T-cell (primary cell): Measurements from ENCODE around the gene MAP3K7CL. TPM values are rescaled to one million over a fixed set of nuclear protein-coding genes. Genes with fewer than 3 reads are reported as not detected.

Experiments used
- ATAC-seq, 4 experiments: fragments of 200-7000 bp in 3 of 4; fragments of 150-1000 bp in 1 of 4; cut with Tn5 transposase; replicated peaks in 1 of 4; 1 replicate in 3 of 4; 2 replicates in 1 of 4; pipeline ENCODE4 v1.10.0; 2021; ENCODE audit warnings: moderate library complexity in 3 of 4, mild to moderate bottlenecking in 2 of 4, moderate number of reproducible peaks in 1 of 4
- CTCF ChIA-PET, 2 donors: fragments of 300-600 bp; sonication (Branson Sonifier 250); formaldehyde crosslinking; loops; one replicate each; lab custom pipeline; 2022; ENCODE audit warnings: antibody characterized with exemption in 2 of 2; lab: Charles Lee
- POLR2A ChIA-PET, 2 donors: fragments of 300-600 bp; sonication (Branson Sonifier 250); formaldehyde crosslinking; loops; one replicate each; lab custom pipeline; 2022; ENCODE audit warnings: antibody characterized with exemption in 2 of 2; lab: Charles Lee
- DNase-seq, 35 experiments: peaks; one replicate each; pipeline versions ENCODE4 v3.0.0 to v3.0.0-alpha.2; 2013 to 2023
- H3K27ac ChIP-seq: one replicate; pipeline ENCODE4 v1.5.1; 2013; ENCODE audit warnings: low read length
- H3K27me3 ChIP-seq, 2 experiments: replicated peaks in 1 of 2; 1 replicate in 1 of 2; 2 replicates in 1 of 2; pipeline versions ENCODE4 v1.6.1 to v1.7.0; 2013; ENCODE audit warnings: low read length in 1 of 2, mixed read lengths in 1 of 2; ENCODE audit not compliant: control insufficient read depth in 2 of 2, insufficient read depth in 2 of 2; ENCODE audit errors: extremely low read depth in 1 of 2
- H3K36me3 ChIP-seq, 2 donors: 1 replicate in 1 of 2; 2 replicates in 1 of 2; pipeline versions ENCODE4 v1.6.1 to v1.7.0; 2013; ENCODE audit warnings: low read length in 1 of 2; ENCODE audit not compliant: control insufficient read depth in 2 of 2, insufficient read depth in 1 of 2; ENCODE audit errors: extremely low read depth in 1 of 2
- H3K4me1 ChIP-seq, 2 experiments: 1 replicate in 1 of 2; 2 replicates in 1 of 2; pipeline versions ENCODE4 v1.6.1 to v1.7.0; 2013; ENCODE audit warnings: low read length in 2 of 2, mixed read lengths in 1 of 2; ENCODE audit not compliant: insufficient read depth in 2 of 2, control insufficient read depth in 1 of 2; ENCODE audit errors: extremely low read depth in 1 of 2
- H3K4me3 ChIP-seq, 2 donors: 1 replicate in 1 of 2; 2 replicates in 1 of 2; pipeline versions ENCODE4 v1.5.1 to v1.7.0; 2013; ENCODE audit warnings: mild to moderate bottlenecking in 2 of 2, low read length in 1 of 2, moderate library complexity in 1 of 2; ENCODE audit not compliant: control insufficient read depth in 1 of 2; ENCODE audit errors: extremely low read depth in 1 of 2
- H3K9me3 ChIP-seq: 2 replicates; pipeline ENCODE4 v1.7.0; 2013
- H3K27ac Mint-ChIP-seq, 2 donors: one replicate each; pipeline ENCODE4 v1.8.0; 2020 to 2021; ENCODE audit warnings: mild to moderate bottlenecking in 2 of 2, mixed read lengths in 2 of 2
- H3K27me3 Mint-ChIP-seq, 2 donors: one replicate each; pipeline ENCODE4 v1.8.0; 2021 to 2022; ENCODE audit warnings: mixed read lengths in 2 of 2
- H3K36me3 Mint-ChIP-seq: one replicate; pipeline ENCODE4 v1.8.0; 2021; ENCODE audit warnings: mixed read lengths
- H3K4me1 Mint-ChIP-seq, 3 donors: one replicate each; pipeline ENCODE4 v1.8.0; 2020 to 2022; ENCODE audit warnings: mixed read lengths in 3 of 3, mild to moderate bottlenecking in 1 of 3
- H3K4me3 Mint-ChIP-seq, 3 donors: one replicate each; pipeline ENCODE4 v1.8.0; 2020 to 2022; ENCODE audit warnings: mild to moderate bottlenecking in 3 of 3, mixed read lengths in 3 of 3, moderate library complexity in 3 of 3
- H3K9me3 Mint-ChIP-seq, 3 donors: one replicate each; pipeline ENCODE4 v1.8.0; 2020 to 2022; ENCODE audit warnings: mixed read lengths in 3 of 3
- WGBS: methylation state at CpG from one replicate; pipeline ENCODE4 v1.1.5; 2013; ENCODE audit warnings: missing lambda C conversion rate; ENCODE audit not compliant: insufficient coverage; 5-methylcytosine and 5-hydroxymethylcytosine counted together
- total RNA-seq, 35 experiments: library from RNA in 6 of 35; stranded (reverse) in 6 of 35; fragments of 120-200 nt in 1 of 35; gene quantifications; one replicate each; pipeline versions ENCODE4 v1.2.1 to v1.2.4 and lab custom pipeline; 2013 to 2026

The MAP3K7CL gene
- total RNA-seq, 5 donors from 2014 or later (not counting 1 experiment from before 2014, with no cell fraction given), result 4.8 to 9.1 (median 7.4) TPM

DNA sequence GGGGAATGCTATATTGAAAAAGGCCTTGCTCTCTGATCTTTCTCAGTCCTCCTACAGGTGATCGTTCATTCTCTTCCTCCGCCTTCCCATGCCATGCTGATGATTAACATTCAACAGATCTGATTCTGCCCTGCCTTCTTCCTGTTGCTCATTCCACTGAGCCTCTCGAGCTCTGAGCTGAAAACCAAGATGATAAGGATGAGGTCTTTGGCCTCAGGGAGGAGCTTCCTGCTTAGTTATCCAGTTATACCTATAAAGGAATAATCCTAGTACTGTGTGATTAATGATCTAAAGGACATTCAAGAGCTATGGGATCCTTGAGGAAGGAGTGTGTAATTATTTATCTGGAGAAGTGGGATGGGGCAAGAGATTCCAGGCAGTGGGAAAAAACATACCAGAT is 25.2 kb upstream of the MAP3K7CL start:
- Mint-ChIP-seq H3K27ac (no peak overlapping the region), H3K4me3 (no peak overlapping the region), H3K4me1 (no peaks in the 10 kb centered on the region), H3K36me3 (peaks cover 26% of the 10 kb centered on the region), H3K9me3 (no peaks in the 10 kb centered on the region), H3K27me3 (no peaks in the 10 kb centered on the region)
- POLR2A ChIA-PET, result interaction anchor here in 1 of 2 donors (0.8 kb wide), 1 partner anchor 241 kb away, joined by 4 read pairs; no protein-coding TSS in a partner anchor
- H3K9me3 ChIP-seq, result no peaks in the 10 kb centered on the region
- CTCF ChIA-PET, result interaction anchor here in 1 of 2 donors (0.7 to 1.1 kb wide), 2 partner anchors 15 to 243 kb away, joined by 3 read pairs; no protein-coding TSS in a partner anchor
- no peak overlapping the region for H3K27ac ChIP-seq
- ATAC-seq, result no peak
- H3K4me3 ChIP-seq, result no peak overlapping the region
- no peak for DNase-seq
- no peaks in the 10 kb centered on the region for H3K4me1 ChIP-seq
- no CpG with 5 or more reads among the region's 3 CpGs for WGBS
- H3K36me3 ChIP-seq, result peaks cover 0 to 4% of the 10 kb centered on the region in 2 donors
- H3K27me3 ChIP-seq, result no peaks in the 10 kb centered on the region

- ChIA-PET POLR2A (no interaction called here), CTCF (interaction anchor here in 1 of 2 donors (0.6 kb wide), 1 partner anchor 25 kb away, joined by 3 read pairs; no protein-coding TSS in a partner anchor)
- no peaks in the 10 kb centered on the region for H3K4me1 Mint-ChIP-seq
- H3K4me1 ChIP-seq, result no peaks in the 10 kb centered on the region
- H3K4me3 ChIP-seq, result no peak overlapping the region
- WGBS, result 94% methylated on average over 4 of the region's 5 CpGs
- H3K27me3 ChIP-seq, result no peaks in the 10 kb centered on the region
- H3K9me3 Mint-ChIP-seq, result no peaks in the 10 kb centered on the region
- no peak overlapping the region for H3K4me3 Mint-ChIP-seq
- no peak for ATAC-seq
- DNase-seq, result no peak
- no peaks in the 10 kb centered on the region for H3K36me3 ChIP-seq
- no peak overlapping the region for H3K27ac ChIP-seq
- no peak overlapping the region for H3K27ac Mint-ChIP-seq
- peaks cover 21% of the 10 kb centered on the region for H3K36me3 Mint-ChIP-seq
- no peaks in the 10 kb centered on the region for H3K27me3 Mint-ChIP-seq
- no peaks in the 10 kb centered on the region for H3K9me3 ChIP-seq
These were observed 15.5 kb upstream of the MAP3K7CL start for GRCh38 chr21:29114765-29115500.

DNA sequence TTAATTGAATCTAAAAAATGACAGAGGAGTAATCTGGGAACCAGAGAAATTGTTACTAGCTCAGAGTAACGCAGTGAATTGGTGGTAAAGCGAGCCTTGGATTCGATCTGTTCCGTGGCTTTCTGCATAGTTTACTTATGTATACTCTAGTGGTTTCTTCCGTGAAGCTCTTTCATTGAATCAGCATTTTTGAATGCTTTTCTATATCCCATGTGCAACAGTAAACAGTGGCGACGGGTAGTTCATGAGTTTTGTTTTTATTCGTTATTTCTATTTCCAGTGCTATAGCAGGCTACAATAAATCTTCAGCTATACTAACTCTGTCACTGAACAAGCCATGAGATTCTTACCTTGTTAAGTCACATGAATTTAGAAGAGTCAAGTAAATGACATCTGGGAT is 14.5 kb upstream of the MAP3K7CL start:
- no peak overlapping the region for H3K4me3 Mint-ChIP-seq
- no peak overlapping the region for H3K4me3 ChIP-seq
- ChIA-PET CTCF (interaction anchor here in 1 of 2 donors (0.6 kb wide), 1 partner anchor 26 kb away, joined by 3 read pairs; no protein-coding TSS in a partner anchor), POLR2A (no interaction called here)
- H3K9me3 ChIP-seq, result no peaks in the 10 kb centered on the region
- DNase-seq, result no peak
- H3K4me1 Mint-ChIP-seq, result no peaks in the 10 kb centered on the region
- no peak overlapping the region for H3K27ac Mint-ChIP-seq
- H3K9me3 Mint-ChIP-seq, result no peaks in the 10 kb centered on the region
- no peaks in the 10 kb centered on the region for H3K27me3 ChIP-seq
- H3K4me1 ChIP-seq, result no peaks in the 10 kb centered on the region
- H3K27ac ChIP-seq, result no peak overlapping the region
- WGBS, result no CpG with 5 or more reads among the region's 8 CpGs
- peaks cover 11% of the 10 kb centered on the region for H3K36me3 Mint-ChIP-seq
- no peak for ATAC-seq
- H3K36me3 ChIP-seq, result no peaks in the 10 kb centered on the region
- H3K27me3 Mint-ChIP-seq, result no peaks in the 10 kb centered on the region

DNA sequence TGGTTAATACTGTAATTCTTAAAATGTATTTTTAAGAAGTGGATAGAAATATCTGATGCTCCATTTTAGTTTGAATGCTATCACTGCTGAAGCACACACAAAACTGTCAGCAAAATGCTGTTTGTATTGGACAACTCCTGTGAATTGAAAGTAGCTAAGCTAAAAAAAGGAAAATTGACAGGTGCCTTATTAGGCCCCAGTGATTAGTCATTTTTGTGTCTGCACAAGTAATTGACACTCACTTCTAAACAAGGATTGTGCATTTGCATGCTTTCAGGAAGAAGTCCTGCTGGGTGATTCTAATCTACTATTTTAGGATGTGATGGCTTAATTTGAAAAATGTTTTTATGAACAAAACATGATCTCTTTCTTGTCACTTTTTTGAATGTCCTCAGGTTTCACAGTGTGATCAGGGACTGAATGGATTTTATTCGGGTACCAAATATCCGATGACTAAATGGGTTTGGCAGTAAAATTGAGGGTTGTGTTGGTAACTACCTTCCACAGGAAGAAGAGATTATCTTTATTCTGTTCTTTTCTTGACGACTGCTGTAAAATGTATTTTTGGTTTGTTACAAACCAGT is 13.0 kb upstream of the MAP3K7CL start:
- Mint-ChIP-seq H3K27ac (no peak overlapping the region), H3K27me3 (no peaks in the 10 kb centered on the region), H3K4me1 (no peaks in the 10 kb centered on the region), H3K4me3 (no peak overlapping the region), H3K36me3 (peaks cover 14% of the 10 kb centered on the region), H3K9me3 (no peaks in the 10 kb centered on the region)
- 100% methylated on average over 1 of the region's 3 CpGs for WGBS
- no peak for ATAC-seq
- ChIA-PET POLR2A (no interaction called here), CTCF (interaction anchor here in 1 of 2 donors (0.6 to 0.7 kb wide), 2 partner anchors 28 to 1635 kb away, joined by 3 to 8 read pairs; no protein-coding TSS in a partner anchor)
- Histone ChIP-seq H3K4me1 (no peaks in the 10 kb centered on the region), H3K27ac (no peak overlapping the region), H3K36me3 (no peaks in the 10 kb centered on the region), H3K4me3 (no peak overlapping the region), H3K27me3 (no peaks in the 10 kb centered on the region), H3K9me3 (no peaks in the 10 kb centered on the region)
- DNase-seq, result no peak

DNA sequence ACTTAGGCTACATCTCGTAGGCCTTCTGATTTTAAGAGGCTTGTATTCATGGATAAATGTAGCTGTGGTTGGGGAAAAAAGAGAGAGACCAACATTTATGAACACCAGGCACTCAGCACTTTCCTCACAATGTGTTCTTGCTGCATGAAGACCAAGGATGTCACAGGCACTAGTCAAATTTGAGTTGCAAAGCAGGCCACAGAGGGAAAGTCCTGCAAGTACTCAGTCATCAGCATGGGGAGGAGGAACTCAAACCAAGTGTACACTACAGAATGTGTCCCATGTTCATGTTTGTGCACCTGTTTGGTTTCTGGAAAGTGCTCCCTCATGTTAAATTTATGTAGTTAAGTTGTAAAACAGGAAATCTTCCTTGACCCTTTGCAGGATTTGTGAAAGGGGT is 8.7 kb upstream of the MAP3K7CL start:
- no CpG with 5 or more reads among the region's 1 CpG for whole genome bisulfite sequencing
- Histone ChIP-seq H3K9me3 (no peaks in the 10 kb centered on the region), H3K27ac (no peak overlapping the region), H3K4me1 (no peaks in the 10 kb centered on the region), H3K27me3 (no peaks in the 10 kb centered on the region), H3K36me3 (no peaks in the 10 kb centered on the region), H3K4me3 (no peak overlapping the region)
- no peaks in the 10 kb centered on the region for H3K27me3 Mint-ChIP-seq
- CTCF ChIA-PET, result interaction anchor here in 1 of 2 donors (0.6 kb wide), 1 partner anchor 10 kb away, joined by 3 read pairs; no protein-coding TSS in a partner anchor
- H3K27ac Mint-ChIP-seq, result no peak overlapping the region
- DNase-seq, result no peak
- H3K9me3 Mint-ChIP-seq, result no peaks in the 10 kb centered on the region
- H3K4me1 Mint-ChIP-seq, result no peaks in the 10 kb centered on the region
- H3K36me3 Mint-ChIP-seq, result peaks cover 24% of the 10 kb centered on the region
- ATAC-seq, result no peak
- POLR2A ChIA-PET, result no interaction called here
- H3K4me3 Mint-ChIP-seq, result no peak overlapping the region

- H3K4me3 Mint-ChIP-seq, result no peak overlapping the region
These were observed 5.8 kb upstream of the MAP3K7CL start for GRCh38 chr21:29124645-29125044.

More at GRCh38 chr21:29124645-29125044, 5.8 kb upstream of the MAP3K7CL start:
- H3K27me3 ChIP-seq, result no peaks in the 10 kb centered on the region
- peaks cover 0 to 5% (median 4%) of the 10 kb centered on the region in 3 donors for H3K9me3 Mint-ChIP-seq
- H3K4me1 ChIP-seq, result no peaks in the 10 kb centered on the region
- H3K36me3 ChIP-seq, result no peaks in the 10 kb centered on the region
- no peaks in the 10 kb centered on the region for H3K4me1 Mint-ChIP-seq
- ATAC-seq (no peak), DNase-seq (no peak)
- no peak overlapping the region for H3K27ac Mint-ChIP-seq
- no peak overlapping the region for H3K27ac ChIP-seq
- no peaks in the 10 kb centered on the region for H3K9me3 ChIP-seq
- H3K4me3 ChIP-seq, result no peak overlapping the region
- peaks cover 33% of the 10 kb centered on the region for H3K36me3 Mint-ChIP-seq
- ChIA-PET CTCF (no interaction called here), POLR2A (interaction anchor here in 1 of 2 donors (0.7 kb wide), 1 partner anchor 37 kb away, joined by 8 read pairs; no protein-coding TSS in a partner anchor)
- no peaks in the 10 kb centered on the region for H3K27me3 Mint-ChIP-seq
